Keratinocyte (primary cell): ENCODE data around the gene MCOLN2. TPM values are rescaled to one million over a fixed set of nuclear protein-coding genes. Genes with fewer than 3 reads are reported as not detected.

Source experiments
- DNase-seq: peaks from one replicate; pipeline ENCODE4 v3.0.0-alpha.2; 2011; ENCODE audit warnings: low read depth, missing footprints, low spot score
- FAIRE-seq: peaks from 2 replicates; lab custom pipeline; 2011; peaks lifted over from hg19 to GRCh38; lab: Jason Lieb, UNC
- H2AFZ ChIP-seq: 2 replicates; pipeline ENCODE4 v1.6.0; 2012; ENCODE audit warnings: low read length, control low read depth, inconsistent platforms; ENCODE audit not compliant: control insufficient read depth
- H3K27ac ChIP-seq: 2 replicates; pipeline ENCODE4 v1.5.1; 2011; ENCODE audit warnings: low read length; ENCODE audit not compliant: control insufficient read depth, insufficient read depth
- H3K27me3 ChIP-seq: 3 replicates; pipeline ENCODE4 v1.6.0; 2011; ENCODE audit warnings: low read length; ENCODE audit not compliant: control insufficient read depth, insufficient read depth; ENCODE audit errors: extremely low read depth
- H3K36me3 ChIP-seq, 2 experiments: 2 replicates in 1 of 2; 3 replicates in 1 of 2; pipeline ENCODE4 v1.5.1; 2011; ENCODE audit warnings: low read length in 2 of 2, mild to moderate bottlenecking in 1 of 2; ENCODE audit not compliant: control insufficient read depth in 2 of 2, insufficient read depth in 2 of 2; ENCODE audit errors: extremely low read depth in 1 of 2
- H3K4me1 ChIP-seq: 3 replicates; pipeline ENCODE4 v1.5.1; 2011; ENCODE audit warnings: low read length; ENCODE audit not compliant: control insufficient read depth, insufficient read depth; ENCODE audit errors: extremely low read depth
- H3K4me2 ChIP-seq: 3 replicates; pipeline ENCODE4 v1.6.0; 2011; ENCODE audit warnings: low read depth, low read length; ENCODE audit not compliant: control insufficient read depth, insufficient read depth; ENCODE audit errors: extremely low read depth
- H3K4me3 ChIP-seq, 3 experiments: fragments of 200-600 bp in 1 of 3; sonication (generic) in 1 of 3; 2 replicates in 2 of 3; 3 replicates in 1 of 3; pipeline ENCODE4 v1.5.1; 2011 to 2016; ENCODE audit warnings: low read length in 3 of 3, mild to moderate bottlenecking in 3 of 3, control low read depth in 2 of 3, inconsistent platforms in 1 of 3, low read depth in 1 of 3, mixed read lengths in 1 of 3, mixed run types in 1 of 3, moderate library complexity in 1 of 3; ENCODE audit not compliant: control insufficient read depth in 2 of 3, insufficient read depth in 2 of 3; ENCODE audit errors: extremely low read depth in 1 of 3
- H3K79me2 ChIP-seq: 2 replicates; pipeline ENCODE4 v1.6.0; 2012; ENCODE audit warnings: low read length; ENCODE audit not compliant: control insufficient read depth, insufficient read depth
- H3K9ac ChIP-seq: 3 replicates; pipeline ENCODE4 v1.6.0; 2011; ENCODE audit warnings: low read length; ENCODE audit not compliant: control insufficient read depth, insufficient read depth; ENCODE audit errors: extremely low read depth
- H3K9me1 ChIP-seq: 3 replicates; pipeline ENCODE4 v1.6.0; 2011; ENCODE audit warnings: low read length; ENCODE audit not compliant: control insufficient read depth, insufficient read depth; ENCODE audit errors: extremely low read depth
- H3K9me3 ChIP-seq: 2 replicates; pipeline ENCODE4 v1.5.1; 2012; ENCODE audit warnings: low read depth, low read length; ENCODE audit not compliant: control insufficient read depth
- H4K20me1 ChIP-seq: 3 replicates; pipeline ENCODE4 v1.6.0; 2011; ENCODE audit warnings: low read length; ENCODE audit not compliant: control insufficient read depth, insufficient read depth; ENCODE audit errors: extremely low read depth
- CTCF ChIP-seq, 3 experiments: IDR thresholded peaks in 1 of 3; conservative IDR thresholded peaks in 1 of 3; optimal IDR thresholded peaks in 1 of 3; 2 replicates in 2 of 3; 3 replicates in 1 of 3; pipeline versions ENCODE3 to v1.5.1; 2011; ENCODE audit warnings: low read length in 3 of 3, mild to moderate bottlenecking in 3 of 3, moderate library complexity in 2 of 3, control low read depth in 1 of 3, inconsistent platforms in 1 of 3; ENCODE audit not compliant: insufficient read depth in 2 of 3; ENCODE audit errors: extremely low read depth in 1 of 3
- EZH2 ChIP-seq: IDR thresholded peaks from one replicate; pipeline ENCODE4 v1.6.1; 2012; ENCODE audit warnings: inconsistent platforms, mild to moderate bottlenecking, low read length, moderate library complexity
- dilution Hi-C: fragments of 300-500 bp; cut with MboI; formaldehyde crosslinking; loops from one replicate; pipeline ENCODE4 v1.7.0; 2020; ENCODE audit warnings: low sequenced_read_pairs; ENCODE audit not compliant: extremely low pct_ligation_motif_present
- polyA plus RNA-seq, 5 experiments: library from polyadenylated mRNA; depleted of rRNA in 3 of 5; stranded (reverse) in 3 of 5; stranded (forward) in 1 of 5; unstranded in 1 of 5; fragments of >200 nt; gene quantifications; 1 replicate in 1 of 5; 2 replicates in 3 of 5; 3 replicates in 1 of 5; pipeline versions ENCODE4 v1.2.1 to v1.2.3, GENCODE V29; 2011 to 2012; ENCODE audit warnings: missing spikeins in 2 of 5, low read depth in 1 of 5, low replicate concordance in 1 of 5

The MCOLN2 gene
- polyA plus RNA-seq, 1 donor (not counting 4 experiments of a cell fraction or from before 2014, with no cell fraction given): 0.14 TPM

- H3K4me3 ChIP-seq: no peak overlapping the region
- FAIRE-seq: no peak
- no peaks in the 10 kb centered on the region for H3K36me3 ChIP-seq
- no peak for DNase-seq
- H3K27ac ChIP-seq: no peak overlapping the region
- H3K4me1 ChIP-seq: no peaks in the 10 kb centered on the region
- no peaks in the 10 kb centered on the region for H3K79me2 ChIP-seq
- no peaks in the 10 kb centered on the region for H3K27me3 ChIP-seq
- H4K20me1 ChIP-seq: no peaks in the 10 kb centered on the region
- no peaks in the 10 kb centered on the region for H3K9me3 ChIP-seq
- no peak overlapping the region for H3K4me2 ChIP-seq
- dilution Hi-C loops: no loop called here
- no peak overlapping the region for H3K9ac ChIP-seq
- H3K9me1 ChIP-seq: no peaks in the 10 kb centered on the region
- no peak overlapping the region for H2AFZ ChIP-seq
- TF ChIP-seq EZH2 (no peak), CTCF (optimal IDR thresholded peaks at IDR 0.05 in 1 of 3, IDR thresholded peaks at IDR 0.05 in 1 of 3, conservative IDR thresholded peaks at IDR 0.05 in 1 of 3; ENCODE audit: extremely low read depth in 1 of 3, insufficient read depth in 2 of 3, low read length in 3 of 3) (no peak)
These were observed 29.2 kb downstream of the MCOLN2 start for GRCh38 chr1:84967666-84968065.

GRCh38 chr1:84963021-84963420, 33.9 kb downstream of the MCOLN2 start:
- no peaks in the 10 kb centered on the region for H3K4me1 ChIP-seq
- H3K9me1 ChIP-seq: no peaks in the 10 kb centered on the region
- FAIRE-seq (no peak), DNase-seq (no peak)
- H3K9ac ChIP-seq: no peak overlapping the region
- H3K9me3 ChIP-seq: no peaks in the 10 kb centered on the region
- dilution Hi-C loops: no loop called here
- TF ChIP-seq CTCF (optimal IDR thresholded peaks at IDR 0.05 in 1 of 3, IDR thresholded peaks at IDR 0.05 in 1 of 3, conservative IDR thresholded peaks at IDR 0.05 in 1 of 3; ENCODE audit: extremely low read depth in 1 of 3, insufficient read depth in 2 of 3, low read length in 3 of 3) (no peak), EZH2 (no peak)
- no peaks in the 10 kb centered on the region for H3K79me2 ChIP-seq
- no peak overlapping the region for H3K4me2 ChIP-seq
- H3K27me3 ChIP-seq: no peaks in the 10 kb centered on the region
- no peak overlapping the region for H2AFZ ChIP-seq
- no peaks in the 10 kb centered on the region for H3K36me3 ChIP-seq
- H4K20me1 ChIP-seq: no peaks in the 10 kb centered on the region
- H3K27ac ChIP-seq: no peak overlapping the region
- H3K4me3 ChIP-seq: no peak overlapping the region
